Measurements from ENCODE around the gene NOC4L. TPM values are rescaled to one million over a fixed set of nuclear protein-coding genes. Genes with fewer than 3 reads are reported as not detected.

The NOC4L gene
- total RNA-seq = 28.1 and 29.1 TPM in 2 replicates

DNA sequence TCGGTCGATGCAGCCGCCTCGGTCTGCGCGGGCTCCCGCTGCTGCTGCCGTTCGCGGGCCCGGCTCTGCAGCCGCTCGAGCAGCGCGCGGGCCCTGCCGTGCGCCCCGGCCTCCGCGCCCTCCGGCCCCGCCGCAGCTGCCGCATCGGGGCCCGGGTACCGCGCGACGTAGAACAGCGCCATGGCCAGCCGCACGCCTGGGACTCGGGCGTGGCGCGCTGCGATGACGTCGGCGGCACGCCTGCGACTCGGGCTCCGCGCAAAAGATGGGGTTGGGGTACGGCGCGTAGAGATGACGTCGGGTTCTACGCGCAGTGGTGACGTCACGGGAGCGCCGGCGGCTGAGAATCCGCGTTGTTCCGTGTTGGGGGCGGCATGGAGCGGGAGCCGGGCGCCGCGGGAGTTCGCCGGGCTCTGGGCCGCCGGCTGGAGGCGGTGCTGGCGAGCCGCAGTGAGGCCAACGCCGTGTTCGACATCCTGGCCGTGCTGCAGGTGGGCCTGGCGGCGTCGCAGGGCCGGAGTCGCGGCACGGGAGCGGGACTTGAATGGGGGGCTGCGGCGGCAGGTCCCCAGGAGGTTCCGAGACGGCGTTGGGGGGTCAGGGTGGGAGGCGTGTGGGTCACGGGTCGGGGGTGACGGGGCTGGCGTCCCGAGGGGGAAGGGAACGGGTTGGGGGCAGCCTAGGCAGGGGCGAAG, at the start of gene NOC4L, which contains the start of gene DDX51:
Gene NOC4L, plus strand, starts transcription at position 343 of the 695 bp plus-strand sequence. Its CDS starts 32 bp downstream, at position 375.
Gene DDX51, minus strand, starts transcription at position 205 of the 695 bp plus-strand sequence. Its CDS starts 23 bp downstream, at position 182.
- Mint-ChIP-seq H3K27me3 (no peaks in the 10 kb centered on the region), H3K4me3 (peak within 1 kb of the TSS; percentile 91), H3K36me3 (ENCODE audit: low read depth) (peaks cover 37% of the 10 kb centered on the region), H3K27ac (peak within 1 kb of the TSS; percentile 94), H3K9me3 (no peaks in the 10 kb centered on the region), H3K4me1 (peaks cover 35% of the 10 kb centered on the region)
- peak; percentile 93 for ATAC-seq (ENCODE audit: low read depth)
- ChIA-PET POLR2A (interaction anchor here (0.5 kb wide), 1 partner anchor 80 kb away, joined by 15 read pairs; no protein-coding TSS in a partner anchor), CTCF (interaction anchor here (0.9 to 1.0 kb wide), 2 partner anchors 9 to 271 kb away, joined by 3 to 6 read pairs; no protein-coding TSS in a partner anchor)
- intact Hi-C loops (cut with micrococcal nuclease) = loop anchor here (1.0 kb wide), 3 partner anchors 45 to 73 kb away; no protein-coding TSS in a partner anchor
- TF ChIP-seq, protein P1, sequence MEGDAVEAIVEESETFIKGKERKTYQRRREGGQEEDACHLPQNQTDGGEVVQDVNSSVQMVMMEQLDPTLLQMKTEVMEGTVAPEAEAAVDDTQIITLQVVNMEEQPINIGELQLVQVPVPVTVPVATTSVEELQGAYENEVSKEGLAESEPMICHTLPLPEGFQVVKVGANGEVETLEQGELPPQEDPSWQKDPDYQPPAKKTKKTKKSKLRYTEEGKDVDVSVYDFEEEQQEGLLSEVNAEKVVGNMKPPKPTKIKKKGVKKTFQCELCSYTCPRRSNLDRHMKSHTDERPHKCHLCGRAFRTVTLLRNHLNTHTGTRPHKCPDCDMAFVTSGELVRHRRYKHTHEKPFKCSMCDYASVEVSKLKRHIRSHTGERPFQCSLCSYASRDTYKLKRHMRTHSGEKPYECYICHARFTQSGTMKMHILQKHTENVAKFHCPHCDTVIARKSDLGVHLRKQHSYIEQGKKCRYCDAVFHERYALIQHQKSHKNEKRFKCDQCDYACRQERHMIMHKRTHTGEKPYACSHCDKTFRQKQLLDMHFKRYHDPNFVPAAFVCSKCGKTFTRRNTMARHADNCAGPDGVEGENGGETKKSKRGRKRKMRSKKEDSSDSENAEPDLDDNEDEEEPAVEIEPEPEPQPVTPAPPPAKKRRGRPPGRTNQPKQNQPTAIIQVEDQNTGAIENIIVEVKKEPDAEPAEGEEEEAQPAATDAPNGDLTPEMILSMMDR (IDR thresholded peaks at IDR 0.05) = no peak
- DNase-seq = peak; percentile 99

DNA sequence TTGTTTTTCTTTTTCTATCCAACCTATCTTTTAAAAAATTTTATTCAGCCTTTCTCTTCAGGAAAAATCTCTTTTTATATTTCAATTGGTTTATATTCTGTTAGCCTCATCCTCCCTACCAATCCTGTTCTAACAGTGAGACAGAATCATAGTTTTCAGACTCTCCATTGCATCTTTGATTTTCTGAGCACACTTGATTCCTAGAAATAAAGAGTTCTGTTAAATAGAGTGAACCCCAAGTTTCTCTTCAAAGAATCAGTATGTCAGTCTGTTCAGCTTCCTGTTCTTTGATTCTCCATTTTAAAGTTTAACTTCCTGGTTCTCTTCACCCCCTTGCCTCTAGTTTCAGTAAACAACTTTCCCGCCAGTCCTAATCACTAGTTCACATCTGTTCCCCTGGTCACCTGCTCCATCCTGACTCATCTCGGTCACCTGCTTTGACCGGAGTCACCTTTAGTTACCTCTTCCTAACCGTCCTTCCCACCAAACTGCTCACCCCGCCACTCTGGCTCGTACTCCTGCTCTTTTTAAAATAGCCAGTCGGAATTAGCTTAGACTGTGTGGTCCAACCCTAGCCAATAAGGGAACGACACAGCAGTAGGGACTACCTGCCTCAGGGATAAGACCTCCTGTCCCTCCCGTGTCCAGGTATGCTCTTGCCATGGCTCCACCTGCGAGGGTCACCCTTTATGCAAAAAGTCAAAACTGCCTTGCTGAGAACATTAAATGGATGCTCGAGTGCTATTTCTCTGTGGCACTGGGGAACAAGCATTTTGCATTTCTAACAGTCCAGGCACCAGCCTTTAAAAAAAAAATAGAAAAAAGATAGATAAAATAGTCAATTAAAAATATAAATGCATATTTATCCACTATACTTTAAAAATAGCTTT, 48.5 kb upstream of the NOC4L start:
- no peaks in the 10 kb centered on the region for H3K27me3 Mint-ChIP-seq
- H3K27ac Mint-ChIP-seq = no peak overlapping the region
- peaks cover 6% of the 10 kb centered on the region for H3K4me1 Mint-ChIP-seq
- DNase-seq (no peak), ATAC-seq (ENCODE audit: low read depth) (no peak)
- ChIA-PET POLR2A (no interaction called here), CTCF (no interaction called here)
- H3K9me3 Mint-ChIP-seq = peaks cover 7% of the 10 kb centered on the region
- H3K4me3 Mint-ChIP-seq = no peak overlapping the region
- TF ChIP-seq, protein P1 (IDR thresholded peaks at IDR 0.05) = no peak
- intact Hi-C loops (cut with micrococcal nuclease) = no loop called here
- peaks cover 42% of the 10 kb centered on the region for H3K36me3 Mint-ChIP-seq (ENCODE audit: low read depth)

DNA sequence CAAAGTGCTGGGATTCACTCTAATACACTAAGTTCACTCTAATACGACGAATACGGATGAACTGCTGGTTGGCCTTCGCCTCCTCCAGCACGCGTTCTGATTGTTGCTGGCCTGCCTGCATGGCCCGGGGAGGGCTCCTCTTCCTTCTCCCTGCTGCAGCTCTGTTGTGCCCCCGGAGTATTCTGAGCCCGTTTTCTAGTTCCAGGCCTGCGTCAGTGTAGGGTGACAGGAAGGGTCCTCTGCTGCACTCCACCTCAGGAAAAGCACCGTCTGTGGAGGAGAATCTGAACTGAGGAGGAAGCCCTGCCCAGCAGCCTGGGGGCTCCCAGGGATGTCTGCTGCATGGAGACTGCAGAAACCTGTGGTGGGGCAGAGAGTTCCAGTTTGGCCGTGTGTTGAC, 44.5 kb upstream of the NOC4L start:
- CTCF ChIA-PET = no interaction called here
- peaks cover 40% of the 10 kb centered on the region for H3K36me3 Mint-ChIP-seq (ENCODE audit: low read depth)
- H3K27ac Mint-ChIP-seq = no peak overlapping the region
- TF ChIP-seq, protein P1 (IDR thresholded peaks at IDR 0.05) = no peak
- DNase-seq = no peak
- H3K27me3 Mint-ChIP-seq = no peaks in the 10 kb centered on the region
- H3K9me3 Mint-ChIP-seq = peaks cover 7% of the 10 kb centered on the region
- ATAC-seq (ENCODE audit: low read depth) = no peak
- intact Hi-C loops (cut with micrococcal nuclease) = no loop called here
- H3K4me3 Mint-ChIP-seq = no peak overlapping the region
- POLR2A ChIA-PET = no interaction called here
- peaks cover 6% of the 10 kb centered on the region for H3K4me1 Mint-ChIP-seq

DNA sequence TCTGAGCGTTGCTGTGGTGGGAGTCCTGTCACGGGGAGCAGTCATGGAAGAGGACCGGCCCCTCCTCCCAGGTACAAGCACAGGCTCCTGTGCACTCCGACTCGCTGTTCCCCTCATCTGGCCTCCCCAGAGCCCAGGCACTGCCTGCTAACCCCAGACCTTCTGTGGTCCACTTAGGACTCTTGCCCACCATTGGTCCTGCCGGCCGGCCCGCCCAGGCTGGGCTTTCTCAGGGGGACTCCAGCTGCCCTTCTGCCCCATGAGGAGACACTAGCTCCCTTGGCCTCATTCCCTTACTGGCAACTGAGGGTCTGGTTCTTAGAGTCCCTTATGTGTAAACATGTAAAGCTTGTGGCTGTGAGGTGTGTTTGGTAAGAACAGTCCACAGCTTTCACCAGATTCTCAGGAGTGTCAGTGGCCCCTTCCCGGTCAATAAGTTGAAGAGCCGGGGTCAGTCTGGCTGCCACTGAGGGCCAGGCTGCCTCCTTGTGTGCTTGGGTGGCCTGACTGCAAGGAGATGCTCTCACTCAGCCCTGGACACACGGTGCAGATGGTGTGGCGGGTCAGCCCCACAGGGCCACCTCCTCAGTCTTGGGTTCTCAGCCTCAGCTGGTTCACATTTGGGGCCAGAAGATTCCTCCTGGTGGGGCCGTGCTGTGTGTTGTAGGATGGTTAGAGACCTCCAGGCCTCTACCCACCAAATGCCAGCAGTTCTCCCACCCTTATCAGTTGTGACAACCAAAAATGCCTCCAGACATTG, 43.8 kb upstream of the NOC4L start:
- intact Hi-C loops (cut with micrococcal nuclease) = no loop called here
- H3K36me3 Mint-ChIP-seq (ENCODE audit: low read depth) = peaks cover 45% of the 10 kb centered on the region
- POLR2A ChIA-PET = no interaction called here
- no peak for ATAC-seq (ENCODE audit: low read depth)
- no peak overlapping the region for H3K4me3 Mint-ChIP-seq
- H3K27me3 Mint-ChIP-seq = no peaks in the 10 kb centered on the region
- peaks cover 7% of the 10 kb centered on the region for H3K9me3 Mint-ChIP-seq
- TF ChIP-seq, protein P1 (IDR thresholded peaks at IDR 0.05) = no peak
- DNase-seq = no peak
- CTCF ChIA-PET = no interaction called here
- H3K27ac Mint-ChIP-seq = no peak overlapping the region
- H3K4me1 Mint-ChIP-seq = peaks cover 5% of the 10 kb centered on the region
